Measurements from ENCODE around the gene SEC14L5.

GRCh38 chr16:5027086-5027485 is 69.0 kb downstream of the SEC14L5 start:
- TF ChIP-seq CTCF (IDR thresholded peaks at IDR 0.05; ENCODE audit: insufficient read depth, low read depth, low read length) (no peak), EZH2 (IDR thresholded peaks at IDR 0.05; ENCODE audit: insufficient read depth, low read length) (no peak)

Measured in astrocyte (in vitro differentiated cells and primary cell).